A172 (cell line): Measurements from ENCODE around the gene ERGIC1. TPM values are rescaled to one million over a fixed set of nuclear protein-coding genes. Genes with fewer than 3 reads are reported as not detected.

Experiments
- DNase-seq: peaks from one replicate; pipeline ENCODE4 v3.0.0-alpha.2; 2015; ENCODE audit warnings: low spot score
- total RNA-seq: library from RNA; depleted of rRNA; stranded (reverse); fragments of >200 nt; shearing (Covaris generic); gene quantifications from 2 replicates; pipeline ENCODE4 v1.2.3, GENCODE V29; 2014; rRNA removed

The ERGIC1 gene
- total RNA-seq, 1 experiment from 2014 or later: 91.6 TPM

GRCh38 chr5:172981931-172982330 lies 147.9 kb downstream of the ERGIC1 start:
- no peak for DNase-seq

- DNase-seq: peak; percentile 87
Observed at GRCh38 chr5:172983542-172984243, 149.6 kb downstream of the ERGIC1 start, which contains the start of gene ATP6V0E1. ATP6V0E1 (plus strand) TSS chr5:172983771; CDS start chr5:172983861, 90 bp downstream.

- DNase-seq: peak; percentile 69
Observed at GRCh38 chr5:172984244-172984953, 150.3 kb downstream of the ERGIC1 start.

- DNase-seq: no peak
Observed at GRCh38 chr5:172985596-172985995, 151.5 kb downstream of the ERGIC1 start.

- DNase-seq: no peak
Observed at GRCh38 chr5:172988276-172988675, 154.2 kb downstream of the ERGIC1 start.

GRCh38 chr5:172990776-172991175 lies 156.7 kb downstream of the ERGIC1 start:
- no peak for DNase-seq

- no peak for DNase-seq
Observed at GRCh38 chr5:172994405-172994804, 160.4 kb downstream of the ERGIC1 start.

GRCh38 chr5:172999372-172999973 lies 165.4 kb downstream of the ERGIC1 start:
- DNase-seq: no peak

- DNase-seq: no peak
Observed at GRCh38 chr5:172999974-173000373, 165.9 kb downstream of the ERGIC1 start.

- no peak for DNase-seq
Observed at GRCh38 chr5:173001229-173001841, 167.3 kb downstream of the ERGIC1 start.

Other genes starting within 250 kb of the ERGIC1 start
- gene NEURL1B, start 193.0 kb upstream of the ERGIC1 start, total RNA-seq: 7.2 and 12.2 TPM in 2 replicates
- gene DUSP1, start 63.1 kb upstream of the ERGIC1 start, total RNA-seq: 42.5 and 58.2 TPM in 2 replicates
- gene RPL26L1, start 125.2 kb downstream of the ERGIC1 start, total RNA-seq: 187 and 205 TPM in 2 replicates
- gene ATP6V0E1, start 149.5 kb downstream of the ERGIC1 start, total RNA-seq: 367 and 419 TPM in 2 replicates
- gene CREBRF, start 222.1 kb downstream of the ERGIC1 start, total RNA-seq: 7.1 and 9.6 TPM in 2 replicates